Mesendoderm (in vitro differentiated cells): ENCODE measurements around the gene PUS7L.
"Not testable (repeated sequence)": the region's sequence is repeated elsewhere in the genome, so short reads cannot be mapped to it uniquely, and the experiment has no call there.

ENCODE experiments used
- DNase-seq: peaks from one replicate; pipeline ENCODE4 v3.0.0; 2013
- H2AK5ac ChIP-seq: 2 replicates; pipeline ENCODE4 v1.6.1; 2013; ENCODE audit warnings: low read length, inconsistent platforms
- H2BK120ac ChIP-seq: 2 replicates; pipeline ENCODE4 v1.6.1; 2013; ENCODE audit warnings: low read depth, mild to moderate bottlenecking, low read length, moderate library complexity, mixed read lengths
- H2BK15ac ChIP-seq: replicated peaks from 2 replicates; pipeline ENCODE4 v1.6.1; 2013; ENCODE audit warnings: low read depth, mild to moderate bottlenecking, moderate library complexity
- H2BK5ac ChIP-seq: 2 replicates; pipeline ENCODE4 v1.6.1; 2013; ENCODE audit warnings: low read length, inconsistent platforms
- H3K18ac ChIP-seq: 2 replicates; pipeline ENCODE4 v1.6.1; 2013; ENCODE audit warnings: mild to moderate bottlenecking, low read length, mixed read lengths
- H3K23ac ChIP-seq: one replicate; pipeline ENCODE4 v1.6.1; 2013; ENCODE audit warnings: low read length
- H3K27ac ChIP-seq: 2 replicates; pipeline ENCODE4 v1.5.1; 2013; ENCODE audit warnings: low read depth, mild to moderate bottlenecking, inconsistent platforms, low read length, moderate library complexity
- H3K27me3 ChIP-seq: 2 replicates; pipeline ENCODE4 v1.6.1; 2013; ENCODE audit warnings: low read length, control low read depth, mild to moderate bottlenecking, inconsistent platforms; ENCODE audit not compliant: insufficient read depth, poor library complexity
- H3K36me3 ChIP-seq: 2 replicates; pipeline ENCODE4 v1.6.1; 2013; ENCODE audit warnings: low read length, inconsistent platforms; ENCODE audit not compliant: control insufficient read depth, insufficient read depth
- H3K4ac ChIP-seq: one replicate; pipeline ENCODE4 v1.6.1; 2013; ENCODE audit warnings: low read depth, mild to moderate bottlenecking, low read length, moderate library complexity
- H3K4me1 ChIP-seq: 2 replicates; pipeline ENCODE4 v1.6.1; 2013; ENCODE audit warnings: low read depth, low read length, inconsistent platforms; ENCODE audit not compliant: control insufficient read depth
- H3K4me2 ChIP-seq: 2 replicates; pipeline ENCODE4 v1.6.1; 2013; ENCODE audit warnings: low read length
- H3K4me3 ChIP-seq: 2 replicates; pipeline ENCODE4 v1.5.1; 2013; ENCODE audit warnings: mild to moderate bottlenecking, low read length
- H3K56ac ChIP-seq: one replicate; pipeline ENCODE4 v1.6.1; 2013; ENCODE audit warnings: low read length
- H3K79me1 ChIP-seq: 2 replicates; pipeline ENCODE4 v1.6.1; 2013; ENCODE audit warnings: low read length, inconsistent platforms
- H3K79me2 ChIP-seq: 2 replicates; pipeline ENCODE4 v1.6.1; 2013; ENCODE audit warnings: mild to moderate bottlenecking, low read length; ENCODE audit not compliant: control insufficient read depth, insufficient read depth
- H3K9ac ChIP-seq: 2 replicates; pipeline ENCODE4 v1.6.1; 2013; ENCODE audit warnings: low read length, inconsistent platforms
- H4K5ac ChIP-seq: one replicate; pipeline ENCODE4 v1.6.1; 2013; ENCODE audit warnings: low read length
- H4K8ac ChIP-seq: one replicate; pipeline ENCODE4 v1.6.1; 2013; ENCODE audit warnings: low read depth, mild to moderate bottlenecking, control low read depth, low read length, moderate library complexity
- WGBS: extraction: QIAGEN DNeasy Blood & Tissue Kit; methylation state at CpG from one replicate; pipeline ENCODE4 v1.1.7; 2013; ENCODE audit warnings: low lambda C conversion rate, missing lambda C conversion rate; ENCODE audit not compliant: insufficient coverage; ENCODE audit errors: extremely low coverage; 5-methylcytosine and 5-hydroxymethylcytosine counted together

Gene PUS7L

GRCh38 chr12:43754015-43754414 lies 4.6 kb downstream of the PUS7L start:
- Histone ChIP-seq H2BK120ac (no peak overlapping the region), H3K79me2 (no peaks in the 10 kb centered on the region), H3K4me3 (no peak overlapping the region), H3K18ac (no peak overlapping the region), H3K36me3 (no peaks in the 10 kb centered on the region), H2AK5ac (no peak overlapping the region), H3K4me2 (no peak overlapping the region), H3K4ac (no peak overlapping the region), H3K27ac (no peak overlapping the region), H3K56ac (no peak overlapping the region), H3K79me1 (peaks cover 2% of the 10 kb centered on the region), H4K8ac (no peak overlapping the region), H3K27me3 (no peaks in the 10 kb centered on the region), H2BK15ac (no peak overlapping the region), H3K4me1 (no peaks in the 10 kb centered on the region), H2BK5ac (no peak overlapping the region), H3K23ac (no peak overlapping the region), H3K9ac (no peak overlapping the region), H4K5ac (no peak overlapping the region)
- no peak for DNase-seq
- WGBS = 100% methylated on average over 1 of the region's 3 CpGs

- H4K8ac ChIP-seq, H3K79me2 ChIP-seq, DNase-seq, H3K9ac ChIP-seq, H3K4ac ChIP-seq, H2BK5ac ChIP-seq, H3K56ac ChIP-seq, H3K4me2 ChIP-seq, H2AK5ac ChIP-seq, H3K4me3 ChIP-seq, H3K23ac ChIP-seq, H3K36me3 ChIP-seq, H3K79me1 ChIP-seq, H3K27me3 ChIP-seq, H2BK15ac ChIP-seq, H2BK120ac ChIP-seq, H3K4me1 ChIP-seq, H4K5ac ChIP-seq, H3K27ac ChIP-seq, H3K18ac ChIP-seq: not testable (repeated sequence)
- WGBS = no CpG with 5 or more reads among the region's 6 CpGs
Observed at GRCh38 chr12:43751360-43751759, 7.2 kb downstream of the PUS7L start.

- Histone ChIP-seq H2AK5ac (no peak overlapping the region), H3K9ac (no peak overlapping the region)
- no CpG with 5 or more reads among the region's 3 CpGs for WGBS
Observed at GRCh38 chr12:43750814-43751213, 7.8 kb downstream of the PUS7L start.

GRCh38 chr12:43749016-43749415 lies 9.6 kb downstream of the PUS7L start:
- H3K27ac ChIP-seq = no peak overlapping the region
- no peak overlapping the region for H2BK5ac ChIP-seq
- no peaks in the 10 kb centered on the region for H3K27me3 ChIP-seq
- no peak overlapping the region for H3K9ac ChIP-seq
- no CpG with 5 or more reads among the region's 5 CpGs for WGBS
- H4K5ac ChIP-seq = no peak overlapping the region
- no peak overlapping the region for H3K56ac ChIP-seq
- H3K23ac ChIP-seq = no peak overlapping the region
- no peaks in the 10 kb centered on the region for H3K36me3 ChIP-seq
- no peak for DNase-seq
- H3K4me1 ChIP-seq = no peaks in the 10 kb centered on the region
- H3K4me2 ChIP-seq = no peak overlapping the region
- no peak overlapping the region for H2AK5ac ChIP-seq
- H3K4me3 ChIP-seq = no peak overlapping the region
- H3K18ac ChIP-seq = no peak overlapping the region
- H4K8ac ChIP-seq = no peak overlapping the region
- H3K79me1 ChIP-seq = no peaks in the 10 kb centered on the region
- H3K4ac ChIP-seq = no peak overlapping the region
- H3K79me2 ChIP-seq = no peaks in the 10 kb centered on the region
- H2BK120ac ChIP-seq = no peak overlapping the region
- H2BK15ac ChIP-seq = no peak overlapping the region

More at GRCh38 chr12:43750814-43751213, 7.8 kb downstream of the PUS7L start:
- Histone ChIP-seq H4K8ac (no peak overlapping the region), H3K27ac (no peak overlapping the region), H3K4me1 (no peaks in the 10 kb centered on the region), H4K5ac (no peak overlapping the region), H3K79me2 (no peaks in the 10 kb centered on the region), H3K23ac (no peak overlapping the region), H3K36me3 (no peaks in the 10 kb centered on the region), H3K27me3 (no peaks in the 10 kb centered on the region), H3K79me1 (no peaks in the 10 kb centered on the region), H3K4me3 (no peak overlapping the region), H3K56ac (no peak overlapping the region), H3K18ac (no peak overlapping the region), H2BK5ac (no peak overlapping the region), H3K4ac (no peak overlapping the region), H2BK120ac (no peak overlapping the region), H2BK15ac (no peak overlapping the region), H3K4me2 (no peak overlapping the region)
- DNase-seq = no peak

GRCh38 chr12:43744826-43745225 lies 13.8 kb downstream of the PUS7L start:
- no peak overlapping the region for H4K8ac ChIP-seq
- no peaks in the 10 kb centered on the region for H3K36me3 ChIP-seq
- no peak overlapping the region for H2AK5ac ChIP-seq
- H2BK120ac ChIP-seq = no peak overlapping the region
- no peak overlapping the region for H3K4ac ChIP-seq
- no peaks in the 10 kb centered on the region for H3K79me1 ChIP-seq
- no peak overlapping the region for H2BK5ac ChIP-seq
- H3K4me3 ChIP-seq = no peak overlapping the region
- no peaks in the 10 kb centered on the region for H3K79me2 ChIP-seq
- no peak overlapping the region for H3K9ac ChIP-seq
- H3K27ac ChIP-seq = no peak overlapping the region
- no peaks in the 10 kb centered on the region for H3K4me1 ChIP-seq
- no peak for DNase-seq
- no peaks in the 10 kb centered on the region for H3K27me3 ChIP-seq
- no peak overlapping the region for H3K23ac ChIP-seq
- no peak overlapping the region for H3K18ac ChIP-seq
- no peak overlapping the region for H3K56ac ChIP-seq
- H3K4me2 ChIP-seq = no peak overlapping the region
- H4K5ac ChIP-seq = no peak overlapping the region
- H2BK15ac ChIP-seq = no peak overlapping the region

GRCh38 chr12:43742106-43742505 lies 16.5 kb downstream of the PUS7L start:
- Histone ChIP-seq H3K27me3 (no peaks in the 10 kb centered on the region), H4K5ac (no peak overlapping the region), H2AK5ac (no peak overlapping the region), H3K56ac (no peak overlapping the region), H4K8ac (no peak overlapping the region), H3K4ac (no peak overlapping the region), H3K27ac (no peak overlapping the region), H3K4me2 (no peak overlapping the region), H3K79me1 (no peaks in the 10 kb centered on the region), H2BK120ac (no peak overlapping the region), H3K23ac (no peak overlapping the region), H3K4me1 (no peaks in the 10 kb centered on the region), H3K36me3 (no peaks in the 10 kb centered on the region), H3K18ac (no peak overlapping the region), H3K79me2 (no peaks in the 10 kb centered on the region), H2BK15ac (no peak overlapping the region), H3K4me3 (no peak overlapping the region), H2BK5ac (no peak overlapping the region), H3K9ac (no peak overlapping the region)
- DNase-seq = no peak
